Urothelium cell line (cell line): ENCODE results near the gene MYRIP.

Source experiments
- DNase-seq: peaks from one replicate; pipeline ENCODE4 v3.0.0; 2011; ENCODE audit warnings: low spot score, mixed read lengths
- FAIRE-seq: peaks from 2 replicates; lab custom pipeline; 2011; peaks lifted over from hg19 to GRCh38; lab: Jason Lieb, UNC

MYRIP gene

DNA sequence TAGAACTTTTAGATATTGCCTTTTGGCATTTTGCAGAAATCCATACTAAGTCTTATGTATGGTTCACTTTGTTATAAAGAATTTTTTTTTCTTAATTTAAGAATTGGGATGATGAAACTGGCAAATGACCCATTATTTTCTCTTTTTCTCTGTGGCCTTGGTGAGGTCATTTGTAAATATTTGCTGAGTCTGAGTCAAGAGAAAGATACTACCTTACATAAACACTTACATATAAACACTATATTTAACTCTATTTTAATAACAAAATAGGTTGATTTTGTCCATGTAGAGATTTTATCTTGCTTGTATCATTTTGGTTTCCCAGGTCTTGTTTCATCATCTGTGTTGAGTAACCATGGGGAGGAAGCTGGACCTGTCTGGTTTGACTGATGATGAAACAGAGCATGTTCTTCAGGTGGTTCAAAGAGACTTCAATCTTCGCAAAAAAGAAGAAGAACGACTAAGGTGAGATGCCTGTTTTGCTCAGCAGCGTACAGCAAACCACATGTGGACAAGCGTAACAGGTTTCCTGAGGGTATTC, 91.1 kb downstream of the MYRIP start:
- DNase-seq: no peak
- no peak for FAIRE-seq

DNA sequence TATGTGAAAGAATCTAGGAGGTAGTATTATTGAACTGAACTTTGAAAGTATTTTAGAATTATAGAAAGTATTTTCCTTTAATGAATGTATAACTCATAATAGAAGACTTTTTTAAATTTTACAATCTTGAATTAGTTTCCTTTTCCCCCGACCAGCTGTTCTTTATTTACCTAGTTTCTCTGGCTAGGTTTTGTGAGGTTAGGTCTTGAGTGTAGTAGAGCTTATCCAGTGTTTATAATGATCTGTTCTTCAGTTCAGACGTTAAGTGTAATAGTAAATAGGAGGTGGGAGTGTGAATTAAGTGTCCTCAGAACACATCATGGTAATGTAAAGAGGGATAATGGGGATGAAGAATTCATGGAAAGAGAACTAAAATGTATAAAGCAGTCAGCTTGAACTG, 93.8 kb downstream of the MYRIP start:
- no peak for FAIRE-seq

DNA sequence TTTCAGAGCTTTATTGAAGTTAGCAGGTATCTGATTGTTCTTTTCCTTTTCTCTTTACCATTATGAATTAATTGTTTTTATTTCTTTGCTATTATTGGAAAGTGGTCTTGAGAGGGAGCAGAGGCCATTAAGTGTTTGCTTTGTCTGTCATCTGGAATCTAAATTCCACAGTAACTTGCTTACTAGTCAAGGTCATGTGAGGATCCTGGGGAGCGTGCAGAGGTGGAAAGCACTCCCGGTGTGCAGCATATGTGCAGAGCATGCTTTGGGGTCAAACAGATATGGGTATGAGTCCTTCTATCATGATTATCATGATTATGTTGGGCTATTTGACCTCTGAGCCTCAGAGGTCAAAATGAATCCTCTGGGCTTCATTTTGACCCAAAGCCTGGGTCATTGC, 96.4 kb downstream of the MYRIP start:
- DNase-seq (no peak), FAIRE-seq (no peak)

More for the DNA sequence above, 93.8 kb downstream of the MYRIP start:
- no peak for DNase-seq

DNA sequence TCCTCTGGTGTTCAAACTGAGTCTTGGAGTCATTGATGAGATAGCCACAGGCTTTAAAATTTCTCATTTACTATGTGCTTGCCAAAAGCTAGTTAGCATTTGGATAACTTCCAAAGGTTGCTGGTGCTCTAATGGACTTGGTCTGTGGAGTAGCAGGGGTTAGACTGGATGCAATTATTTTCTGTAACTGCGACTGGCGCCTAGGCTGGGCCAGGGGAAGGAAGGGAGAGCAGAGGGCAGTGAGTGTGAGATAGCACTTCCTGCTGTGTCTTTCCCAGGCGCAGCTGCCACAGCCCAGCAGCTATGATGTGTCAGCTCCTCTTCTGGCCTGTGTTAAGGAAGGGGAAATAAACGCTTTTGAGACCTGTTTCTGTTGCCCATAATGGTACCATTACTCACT, 98.6 kb downstream of the MYRIP start:
- DNase-seq (no peak), FAIRE-seq (no peak)

DNA sequence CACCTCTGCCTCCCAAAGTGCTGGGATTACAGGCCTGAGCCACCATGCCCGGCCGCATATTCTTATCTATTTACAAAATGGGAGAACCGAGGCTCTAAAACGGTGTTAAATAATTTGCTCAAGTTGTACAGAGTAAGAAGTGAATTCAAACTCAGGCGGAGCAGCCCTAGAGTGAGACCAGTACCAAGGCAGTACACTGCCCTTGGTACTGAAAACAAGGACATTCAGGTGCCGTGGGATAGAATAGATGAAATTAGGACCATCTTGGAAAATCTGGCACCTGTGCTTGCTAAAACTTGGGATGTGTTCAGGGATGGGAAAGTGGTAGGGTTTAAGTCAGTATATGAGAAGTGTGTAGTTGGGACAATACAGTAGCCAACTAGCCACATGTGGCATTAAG, 100.7 kb downstream of the MYRIP start:
- DNase-seq: no peak
- no peak for FAIRE-seq

DNA sequence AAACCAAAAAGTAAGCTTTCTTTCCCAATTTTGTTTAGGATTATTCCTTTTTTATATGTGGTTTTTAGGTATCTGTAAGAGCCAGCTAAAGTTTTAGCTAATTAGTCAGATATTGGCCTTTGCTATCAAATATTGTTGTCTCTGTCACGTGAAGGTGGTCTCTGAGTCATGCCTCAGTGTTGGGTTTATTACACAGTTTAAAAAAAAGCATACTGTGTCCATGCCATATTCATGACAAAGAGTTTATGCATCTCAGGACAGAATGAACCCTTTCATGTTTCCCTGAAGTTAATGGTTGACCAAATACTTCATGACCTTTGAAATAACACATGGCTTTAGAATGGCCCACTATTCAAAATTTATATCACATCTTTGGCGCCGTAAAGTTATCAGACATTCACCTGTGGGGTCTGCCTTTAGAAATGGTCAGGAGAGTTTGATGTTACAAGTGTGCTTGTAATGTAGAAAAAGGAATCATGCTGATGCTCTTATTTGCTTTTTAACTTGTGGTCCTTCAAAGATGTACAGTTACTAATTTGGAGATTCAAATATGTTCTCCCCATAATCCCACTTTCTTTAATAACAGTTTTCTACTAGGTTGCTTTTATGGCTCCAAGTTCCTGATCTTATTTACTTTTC, 101.5 kb downstream of the MYRIP start:
- no peak for DNase-seq
- FAIRE-seq: no peak

DNA sequence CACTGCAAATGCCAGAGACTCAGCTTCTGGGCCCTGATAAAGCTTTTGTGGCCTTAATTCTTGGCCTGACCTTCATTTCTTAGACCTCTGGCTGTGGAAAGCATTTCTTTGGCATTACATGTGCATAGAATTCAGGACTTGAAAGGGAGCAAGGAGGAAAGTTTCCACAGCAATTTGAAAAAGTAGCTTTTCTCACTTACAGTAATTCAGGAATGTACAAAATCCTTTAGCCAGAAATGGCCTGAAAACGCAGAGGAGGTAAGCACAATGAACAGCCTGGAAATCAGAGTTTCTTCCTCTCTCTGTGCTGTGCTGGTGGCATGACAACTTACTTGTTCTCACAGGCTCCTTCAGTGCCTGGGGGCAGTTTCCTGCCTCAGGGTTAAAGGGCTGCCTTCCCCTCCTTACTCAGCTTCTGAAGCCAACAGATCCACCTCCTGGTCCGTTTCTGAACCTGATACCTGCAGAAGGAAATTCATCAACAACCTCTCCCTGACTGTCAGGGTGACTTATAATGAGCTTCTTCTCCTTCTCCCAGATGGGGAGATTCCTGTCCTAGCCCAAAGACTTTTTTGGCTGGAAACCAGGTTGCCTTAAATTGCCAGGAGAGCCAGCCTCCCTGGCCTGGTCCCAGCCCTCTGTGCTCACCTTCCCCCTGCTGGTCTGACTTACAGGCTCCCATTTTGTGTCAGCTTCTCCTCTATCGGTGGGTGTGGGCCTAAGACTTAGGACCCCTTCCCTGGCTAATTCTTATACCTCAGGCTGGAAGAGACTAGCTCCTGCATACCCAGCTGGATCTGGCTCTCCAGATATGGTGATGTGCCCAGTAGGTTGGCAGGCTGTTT, 102.3 kb downstream of the MYRIP start:
- DNase-seq: no peak
- FAIRE-seq: no peak

DNA sequence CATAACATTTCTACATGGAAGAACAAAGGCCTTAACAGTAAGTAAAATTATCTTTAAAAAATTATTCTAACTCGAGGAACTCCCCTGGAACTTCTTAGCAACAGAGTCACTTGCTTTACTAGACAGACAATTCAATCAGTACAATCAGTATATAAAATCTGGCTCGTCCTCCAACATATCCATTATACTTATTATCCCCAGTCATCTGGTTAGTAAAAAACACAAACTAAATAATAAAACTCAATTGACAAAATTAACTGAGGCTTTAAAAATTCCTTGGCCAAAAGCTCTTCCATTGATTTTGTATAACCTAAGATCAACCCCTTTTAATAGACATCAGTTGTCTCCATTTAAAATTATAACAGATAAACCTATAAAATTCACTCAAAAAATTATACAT, 105.6 kb downstream of the MYRIP start:
- FAIRE-seq: no peak

DNA sequence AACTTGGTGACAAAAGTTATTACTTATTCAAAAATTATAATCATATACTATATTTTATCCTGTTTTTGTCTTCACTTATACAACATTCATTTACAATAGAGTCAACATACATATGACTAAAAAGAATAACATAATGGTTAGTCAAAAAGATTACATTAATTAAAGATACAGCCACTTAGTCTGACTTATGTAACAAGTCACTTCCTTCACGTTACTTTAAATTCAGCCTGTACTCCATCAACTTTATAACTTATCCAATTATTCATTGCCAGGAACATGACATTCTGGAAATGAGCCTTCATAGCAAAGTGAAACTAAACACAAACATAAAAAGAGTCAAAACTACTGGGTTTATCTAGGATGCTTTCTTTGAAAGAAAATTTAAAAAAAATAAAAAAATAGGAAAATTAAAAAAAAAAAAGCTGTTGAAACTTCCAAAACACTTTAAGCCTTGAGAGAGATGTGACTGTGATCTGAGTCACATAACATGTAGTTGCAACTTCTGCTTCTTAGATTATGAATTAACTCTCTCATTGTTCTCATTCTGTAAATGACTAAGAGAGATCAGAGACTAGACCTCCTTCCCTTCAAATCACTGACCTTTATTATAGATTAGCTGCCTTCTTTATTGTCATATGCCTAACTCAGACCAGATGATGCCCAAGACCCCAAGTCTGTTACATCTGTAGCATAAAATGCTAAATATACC, 107.8 kb downstream of the MYRIP start:
- DNase-seq: no peak
- FAIRE-seq: no peak

More for the DNA sequence above, 105.6 kb downstream of the MYRIP start:
- DNase-seq: no peak

DNA sequence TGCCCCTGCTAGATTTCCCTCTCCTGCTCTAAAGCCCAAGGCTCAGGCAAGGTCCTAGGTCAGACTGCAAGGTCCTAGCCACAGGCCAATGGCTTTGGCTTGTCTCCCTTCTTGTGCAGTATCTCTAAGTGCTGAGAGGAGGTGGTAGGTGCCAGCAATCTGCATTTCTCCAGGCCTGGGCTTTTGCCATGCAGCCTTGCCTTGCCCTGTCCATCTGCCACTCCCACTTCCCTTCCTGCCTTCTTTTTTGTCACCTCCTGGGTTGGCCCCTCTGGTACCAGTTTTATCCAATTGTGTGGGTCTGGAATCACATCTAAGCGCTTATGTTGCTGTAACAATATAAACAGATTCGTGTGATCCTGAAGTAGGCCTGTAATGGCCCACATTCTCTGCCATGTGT, 109.9 kb downstream of the MYRIP start:
- DNase-seq (no peak), FAIRE-seq (no peak)

DNA sequence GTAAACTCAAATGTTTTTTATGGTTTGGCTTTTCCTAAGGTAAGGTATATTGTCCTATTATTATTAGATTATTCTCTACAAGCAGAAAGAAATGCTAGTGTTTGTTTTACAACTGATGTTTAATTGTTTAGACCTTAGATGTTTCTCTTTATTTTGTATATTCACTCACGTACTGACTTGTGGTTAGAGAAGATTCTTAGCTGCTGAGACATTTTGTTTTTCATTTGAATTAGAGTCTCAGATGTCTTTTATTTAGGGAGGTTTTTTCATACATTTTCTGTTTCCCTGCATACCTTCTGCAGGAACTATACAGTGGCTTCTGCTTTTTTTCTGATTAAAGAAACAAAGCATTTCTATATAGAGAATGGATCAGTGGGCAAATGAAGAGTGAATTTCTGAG, 110.9 kb downstream of the MYRIP start:
- no peak for DNase-seq
- no peak for FAIRE-seq

DNA sequence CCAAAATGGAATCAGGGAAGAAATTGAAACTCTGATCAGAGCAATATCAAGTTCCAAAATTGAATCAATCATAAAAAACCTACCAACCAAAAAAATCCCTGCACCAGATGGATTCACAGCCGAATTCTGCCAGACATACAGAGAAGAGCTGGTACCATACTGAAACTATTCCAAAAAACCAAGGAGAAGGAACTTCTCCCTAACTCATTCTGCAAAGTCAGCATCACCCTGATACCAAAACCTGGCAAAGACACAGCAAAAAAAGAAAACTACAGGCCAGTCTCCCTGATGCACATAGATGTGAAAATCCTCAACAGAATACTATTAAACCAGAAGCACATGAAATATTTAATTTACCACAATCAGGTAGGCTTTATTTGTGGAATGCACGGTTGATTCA, 118.1 kb downstream of the MYRIP start:
- DNase-seq (no peak), FAIRE-seq (no peak)

DNA sequence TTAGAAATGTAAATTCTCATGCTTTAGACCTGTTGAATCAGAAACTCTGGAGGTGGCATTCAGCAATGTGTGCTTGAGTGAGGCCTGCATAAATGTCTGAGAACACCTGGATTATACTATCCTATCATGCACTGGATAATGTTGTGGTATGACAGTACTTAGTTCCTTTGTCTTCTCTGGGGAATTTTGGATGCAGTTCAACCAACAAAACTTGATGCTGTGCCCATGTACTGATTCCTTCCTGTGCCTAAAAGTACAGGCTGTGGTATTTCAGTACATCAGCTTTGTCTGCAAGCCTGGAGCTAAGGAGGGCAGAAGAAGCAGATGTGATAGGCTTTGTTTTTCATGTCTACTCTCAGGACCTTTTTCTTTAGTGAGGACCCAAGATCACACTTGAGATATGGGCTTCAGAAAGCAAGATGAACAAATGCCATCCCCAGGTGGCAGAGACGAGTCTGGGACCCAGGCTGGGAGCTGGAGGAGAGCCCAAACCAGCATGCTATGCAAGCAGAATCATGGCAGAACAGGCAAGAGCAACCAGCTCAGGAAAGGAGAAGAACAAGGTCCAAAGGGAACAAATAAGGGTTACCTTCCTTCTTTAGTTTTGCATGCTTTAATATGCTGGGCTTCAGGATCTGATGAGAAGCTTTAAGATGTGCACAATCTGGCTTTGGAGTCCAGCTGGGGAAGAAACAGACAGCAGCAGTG, 124.7 kb downstream of the MYRIP start:
- FAIRE-seq (no peak), DNase-seq (no peak)

DNA sequence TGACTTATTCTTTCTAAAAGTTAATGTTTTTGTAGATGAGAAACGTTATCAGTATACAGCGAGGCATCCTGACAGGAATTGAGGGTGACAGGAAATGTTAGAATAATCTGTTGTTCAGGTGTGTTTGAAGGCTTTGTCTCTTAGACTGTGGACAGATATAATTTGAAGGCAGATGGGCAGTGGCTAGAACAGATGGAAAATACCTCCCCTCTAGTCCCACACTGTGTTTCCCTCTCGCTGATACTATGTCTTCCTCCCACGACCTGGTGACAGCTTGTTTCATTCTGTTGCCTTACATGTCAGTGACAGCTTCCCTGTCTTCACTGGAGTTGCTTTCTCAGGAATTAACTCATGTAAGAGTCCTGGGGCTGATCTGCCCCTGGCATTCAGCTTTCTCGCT, 125.3 kb downstream of the MYRIP start:
- FAIRE-seq (no peak), DNase-seq (no peak)

DNA sequence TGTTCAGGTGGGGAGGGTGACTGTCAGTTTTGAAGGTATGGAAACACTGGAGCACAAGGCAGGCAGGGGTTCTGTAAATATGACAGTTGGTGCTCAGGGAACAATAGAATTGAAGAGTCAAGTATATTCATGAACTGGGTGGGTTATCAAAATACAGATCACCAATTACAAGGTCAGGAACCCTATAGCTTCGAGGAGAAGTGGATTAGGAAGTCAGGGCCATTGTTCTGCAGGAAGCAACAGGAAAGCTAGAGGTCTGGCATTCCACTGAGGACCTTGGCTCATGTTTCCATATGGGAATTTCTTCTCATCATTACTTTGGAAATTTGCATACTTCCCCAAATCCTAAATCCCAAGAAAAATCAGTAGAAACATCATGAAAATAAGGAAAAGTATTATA, 125.9 kb downstream of the MYRIP start:
- no peak for DNase-seq
- no peak for FAIRE-seq

DNA sequence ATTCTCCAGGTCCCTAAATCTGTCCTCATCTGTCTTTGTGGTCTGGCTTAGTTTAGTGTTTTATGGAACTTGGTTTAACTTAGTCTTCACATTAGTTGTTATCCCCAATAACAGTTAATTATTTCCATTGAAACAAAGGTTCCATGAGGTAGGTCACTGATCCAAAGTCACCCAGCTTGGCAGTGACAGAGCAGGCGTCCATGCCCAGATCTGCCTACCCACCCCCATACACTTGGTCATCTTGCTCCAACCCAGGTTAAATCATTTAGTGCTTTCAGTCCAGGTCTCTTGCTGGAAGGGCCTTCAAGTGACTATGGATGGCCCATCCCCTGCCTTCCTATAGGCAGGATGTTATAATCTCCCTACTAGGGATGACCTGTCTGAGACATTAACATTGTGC, 127.4 kb downstream of the MYRIP start:
- no peak for DNase-seq
- FAIRE-seq: no peak

DNA sequence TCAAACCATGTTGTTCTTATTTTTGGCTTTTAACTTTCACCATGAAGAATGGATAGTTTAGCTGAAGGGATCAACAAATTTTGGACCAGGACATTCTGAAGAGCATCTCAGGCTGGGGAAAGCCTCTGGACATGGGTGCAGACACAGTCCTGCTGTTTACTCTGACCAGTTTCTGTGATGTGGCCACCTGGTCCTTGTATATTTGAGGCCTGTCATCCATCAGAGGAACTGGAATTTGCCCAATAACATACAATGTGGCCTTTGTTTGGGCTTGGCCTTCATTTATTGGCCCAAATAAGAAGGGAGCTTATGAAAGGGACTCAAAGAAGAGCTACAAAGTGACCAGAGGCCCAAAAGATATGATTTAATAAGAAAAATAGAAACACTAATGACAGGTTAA, 127.9 kb downstream of the MYRIP start:
- no peak for DNase-seq
- no peak for FAIRE-seq

DNA sequence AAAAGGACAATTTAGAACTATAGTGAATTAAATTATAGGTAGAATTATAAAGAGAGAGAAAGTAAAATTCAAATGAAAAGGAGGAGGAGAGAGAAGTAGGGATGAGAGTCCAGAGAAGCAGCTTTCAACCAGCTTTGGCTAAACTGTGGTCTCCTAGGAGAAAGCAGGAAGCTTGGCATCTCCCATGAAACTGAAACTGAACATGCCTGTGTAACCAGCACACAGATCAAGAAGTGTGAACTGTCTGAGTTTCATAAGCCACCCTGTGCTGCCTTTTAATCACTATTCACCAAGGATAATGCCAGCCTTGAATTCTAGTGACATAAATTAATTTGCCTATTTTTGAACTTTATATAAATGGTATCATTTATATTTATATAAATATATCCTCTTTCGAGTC, 128.5 kb downstream of the MYRIP start:
- DNase-seq: no peak
- FAIRE-seq: no peak

DNA sequence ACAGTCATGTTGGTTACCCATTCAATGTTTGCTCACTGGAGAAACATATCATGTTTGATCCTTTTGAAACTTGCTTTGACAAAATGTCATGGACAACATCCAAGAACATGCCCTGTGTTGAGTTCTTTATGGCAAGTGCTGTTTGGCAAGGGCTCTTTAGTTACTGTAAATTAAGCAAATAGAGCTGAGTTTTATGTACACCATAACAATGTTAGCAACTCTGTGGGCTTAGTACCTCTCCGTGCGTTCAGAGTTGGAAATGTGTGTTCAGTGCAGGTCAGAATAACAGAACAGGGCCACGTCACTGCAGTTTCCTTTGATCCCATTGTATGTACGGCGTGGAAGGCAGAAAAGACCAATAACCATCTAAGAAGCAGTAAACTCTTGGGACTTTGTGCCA, 132.5 kb downstream of the MYRIP start:
- no peak for FAIRE-seq
- DNase-seq: no peak

DNA sequence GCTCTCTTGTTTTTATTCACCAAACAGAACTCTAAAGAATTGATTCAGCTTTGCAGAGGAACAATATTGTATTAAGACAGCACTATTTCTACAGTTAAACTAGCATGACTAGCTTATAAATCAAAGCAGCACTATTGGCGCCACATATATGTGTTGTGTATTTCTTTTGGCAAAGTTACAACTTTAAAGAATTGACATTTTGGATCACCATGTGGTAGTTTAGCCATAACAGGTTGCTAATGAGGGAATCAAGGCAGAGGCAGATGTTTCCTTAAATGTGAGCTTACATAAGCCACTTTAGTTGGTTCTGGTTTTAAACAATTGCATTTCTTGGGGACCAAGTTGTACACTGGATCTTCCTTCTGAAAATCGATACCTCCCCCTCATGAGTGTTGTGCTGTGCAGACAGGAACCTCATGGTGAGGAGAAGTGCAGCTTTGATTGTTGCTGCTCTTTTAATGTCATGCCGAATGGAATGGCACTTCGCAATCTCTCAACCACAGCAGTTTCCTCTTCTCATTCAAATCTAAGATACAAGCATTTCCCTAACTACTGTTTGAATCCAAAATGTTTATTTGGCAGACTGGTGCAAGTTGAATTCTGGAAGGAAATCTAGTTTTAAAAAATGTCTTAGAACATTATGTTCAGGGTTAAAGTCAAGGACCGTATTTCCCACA, 151.2 kb downstream of the MYRIP start:
- FAIRE-seq: no peak
- DNase-seq: no peak
